Suprapubic skin (tissue), 4 donors: ENCODE measurements around the gene MALT1.

Experiments used
- EP300 ChIP-seq: sonication (generic); formaldehyde crosslinking; IDR thresholded peaks from one replicate; pipeline ENCODE4 v1.6.1; 2017; ENCODE audit warnings: antibody characterized with exemption
- POLR2A ChIP-seq, 2 donors: fragments of 450-650 bp; IDR thresholded peaks; one replicate each; pipeline ENCODE4 v1.6.1; 2017; ENCODE audit warnings: antibody characterized with exemption in 2 of 2, mild to moderate bottlenecking in 2 of 2, moderate library complexity in 2 of 2
- POLR2AphosphoS5 ChIP-seq, 3 donors: sonication (generic); formaldehyde crosslinking; IDR thresholded peaks; one replicate each; pipeline ENCODE4 v1.6.1; 2017; ENCODE audit warnings: antibody characterized with exemption in 3 of 3
- TF ChIP-seq, protein P1 (sequence below), 2 donors: fragments of 200-600 bp in 1 of 2; fragments of 450-650 bp in 1 of 2; sonication (generic) in 1 of 2; IDR thresholded peaks; one replicate each; pipeline ENCODE4 v1.5.1; 2016 to 2019; ENCODE audit warnings: antibody characterized with exemption in 2 of 2, mild to moderate bottlenecking in 1 of 2, moderate library complexity in 1 of 2

DNA sequence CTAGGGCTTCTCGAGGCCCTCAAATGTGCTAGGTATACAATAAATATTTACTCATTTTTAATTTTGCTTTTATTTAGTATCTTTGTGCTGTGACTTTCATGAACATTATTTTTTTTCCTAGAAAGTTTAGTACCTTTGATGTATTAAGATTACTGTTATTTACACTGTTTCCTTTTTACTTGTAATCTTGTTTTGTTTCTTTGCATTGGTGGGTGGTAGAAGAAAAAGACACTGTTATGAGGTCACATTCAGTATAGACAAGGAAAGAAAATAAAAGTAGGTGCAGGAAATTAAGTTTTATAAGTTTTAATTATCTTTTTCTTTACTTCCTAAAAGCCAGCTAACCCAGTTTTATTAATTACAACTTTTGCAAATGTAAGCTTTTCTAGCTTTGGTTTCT lies 23.0 kb downstream of the MALT1 start:
- no peak for TF ChIP-seq POLR2A (IDR thresholded peaks at IDR 0.05)
- TF ChIP-seq, protein P1, sequence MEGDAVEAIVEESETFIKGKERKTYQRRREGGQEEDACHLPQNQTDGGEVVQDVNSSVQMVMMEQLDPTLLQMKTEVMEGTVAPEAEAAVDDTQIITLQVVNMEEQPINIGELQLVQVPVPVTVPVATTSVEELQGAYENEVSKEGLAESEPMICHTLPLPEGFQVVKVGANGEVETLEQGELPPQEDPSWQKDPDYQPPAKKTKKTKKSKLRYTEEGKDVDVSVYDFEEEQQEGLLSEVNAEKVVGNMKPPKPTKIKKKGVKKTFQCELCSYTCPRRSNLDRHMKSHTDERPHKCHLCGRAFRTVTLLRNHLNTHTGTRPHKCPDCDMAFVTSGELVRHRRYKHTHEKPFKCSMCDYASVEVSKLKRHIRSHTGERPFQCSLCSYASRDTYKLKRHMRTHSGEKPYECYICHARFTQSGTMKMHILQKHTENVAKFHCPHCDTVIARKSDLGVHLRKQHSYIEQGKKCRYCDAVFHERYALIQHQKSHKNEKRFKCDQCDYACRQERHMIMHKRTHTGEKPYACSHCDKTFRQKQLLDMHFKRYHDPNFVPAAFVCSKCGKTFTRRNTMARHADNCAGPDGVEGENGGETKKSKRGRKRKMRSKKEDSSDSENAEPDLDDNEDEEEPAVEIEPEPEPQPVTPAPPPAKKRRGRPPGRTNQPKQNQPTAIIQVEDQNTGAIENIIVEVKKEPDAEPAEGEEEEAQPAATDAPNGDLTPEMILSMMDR (IDR thresholded peaks at IDR 0.05), result no peak
- TF ChIP-seq POLR2AphosphoS5 (IDR thresholded peaks at IDR 0.05), result no peak
- TF ChIP-seq EP300, result no peak
